ENCODE results near the gene KANSL3. TPM values are rescaled to one million over a fixed set of nuclear protein-coding genes. Genes with fewer than 3 reads are reported as not detected.

The KANSL3 gene
- total RNA-seq, 6 experiments from 2014 or later: 17.3 to 29.3 (median 21.6) TPM

DNA sequence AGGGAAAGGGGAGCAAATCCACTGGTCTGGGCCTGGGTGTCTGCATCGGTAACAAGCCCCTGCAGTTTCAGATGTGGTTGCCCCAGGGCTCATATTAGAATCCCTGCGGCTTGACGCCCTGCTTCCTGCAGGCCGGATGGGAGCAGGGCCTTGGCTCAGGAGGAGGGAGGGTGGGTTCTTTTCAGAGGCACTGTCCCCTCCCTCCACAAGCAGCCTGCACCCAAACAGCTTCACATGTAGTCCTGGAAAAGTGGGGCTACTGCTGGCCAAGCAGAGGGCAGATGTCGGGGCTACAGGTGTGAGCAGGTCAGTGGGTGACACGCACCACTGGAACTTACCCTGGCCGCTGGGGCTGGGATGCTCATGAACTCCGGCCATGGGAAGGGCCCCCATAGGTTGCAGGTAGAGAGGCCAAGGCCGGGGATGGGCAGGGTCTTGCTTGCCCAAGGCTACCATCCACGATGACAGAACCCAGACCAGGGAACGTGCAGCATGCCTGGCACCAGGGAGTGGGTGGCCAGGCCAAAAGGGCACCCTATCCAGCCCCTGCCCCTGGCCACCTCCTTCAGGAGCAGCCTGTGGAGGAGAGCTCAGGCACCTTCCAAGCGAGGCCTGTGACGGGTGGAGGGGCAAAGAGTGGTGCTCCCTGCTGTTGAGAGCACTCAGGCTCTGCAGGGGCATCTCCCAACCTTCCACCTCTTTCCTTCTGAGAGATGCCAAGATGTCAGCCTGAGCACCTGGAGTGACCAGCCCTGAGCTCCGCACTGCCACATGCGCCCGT lies 84.7 kb downstream of the KANSL3 start:
- WGBS (ENCODE audit: insufficient coverage, low coverage, low lambda C conversion rate, missing lambda C conversion rate): 81% methylated on average over 3 of the region's 16 CpGs
- Histone ChIP-seq H3K9me3 (no peaks in the 10 kb centered on the region), H3K27ac (no peak overlapping the region), H3K36me3 (peaks cover 0 to 3% (median 1%) of the 10 kb centered on the region in 4 donors), H3K4me1 (peaks cover 0 to 24% (median 4%) of the 10 kb centered on the region in 4 donors), H3K4me3 (no peak overlapping the region), H3K27me3 (no peaks in the 10 kb centered on the region)
- TF ChIP-seq, protein P1, sequence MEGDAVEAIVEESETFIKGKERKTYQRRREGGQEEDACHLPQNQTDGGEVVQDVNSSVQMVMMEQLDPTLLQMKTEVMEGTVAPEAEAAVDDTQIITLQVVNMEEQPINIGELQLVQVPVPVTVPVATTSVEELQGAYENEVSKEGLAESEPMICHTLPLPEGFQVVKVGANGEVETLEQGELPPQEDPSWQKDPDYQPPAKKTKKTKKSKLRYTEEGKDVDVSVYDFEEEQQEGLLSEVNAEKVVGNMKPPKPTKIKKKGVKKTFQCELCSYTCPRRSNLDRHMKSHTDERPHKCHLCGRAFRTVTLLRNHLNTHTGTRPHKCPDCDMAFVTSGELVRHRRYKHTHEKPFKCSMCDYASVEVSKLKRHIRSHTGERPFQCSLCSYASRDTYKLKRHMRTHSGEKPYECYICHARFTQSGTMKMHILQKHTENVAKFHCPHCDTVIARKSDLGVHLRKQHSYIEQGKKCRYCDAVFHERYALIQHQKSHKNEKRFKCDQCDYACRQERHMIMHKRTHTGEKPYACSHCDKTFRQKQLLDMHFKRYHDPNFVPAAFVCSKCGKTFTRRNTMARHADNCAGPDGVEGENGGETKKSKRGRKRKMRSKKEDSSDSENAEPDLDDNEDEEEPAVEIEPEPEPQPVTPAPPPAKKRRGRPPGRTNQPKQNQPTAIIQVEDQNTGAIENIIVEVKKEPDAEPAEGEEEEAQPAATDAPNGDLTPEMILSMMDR (IDR thresholded peaks at IDR 0.05): no peak
- TF ChIP-seq POLR2A (IDR thresholded peaks at IDR 0.05): no peak
- intact Hi-C loops (cut with DNase I): no loop called here
- DNase-seq (no peak), ATAC-seq (no peak)

DNA sequence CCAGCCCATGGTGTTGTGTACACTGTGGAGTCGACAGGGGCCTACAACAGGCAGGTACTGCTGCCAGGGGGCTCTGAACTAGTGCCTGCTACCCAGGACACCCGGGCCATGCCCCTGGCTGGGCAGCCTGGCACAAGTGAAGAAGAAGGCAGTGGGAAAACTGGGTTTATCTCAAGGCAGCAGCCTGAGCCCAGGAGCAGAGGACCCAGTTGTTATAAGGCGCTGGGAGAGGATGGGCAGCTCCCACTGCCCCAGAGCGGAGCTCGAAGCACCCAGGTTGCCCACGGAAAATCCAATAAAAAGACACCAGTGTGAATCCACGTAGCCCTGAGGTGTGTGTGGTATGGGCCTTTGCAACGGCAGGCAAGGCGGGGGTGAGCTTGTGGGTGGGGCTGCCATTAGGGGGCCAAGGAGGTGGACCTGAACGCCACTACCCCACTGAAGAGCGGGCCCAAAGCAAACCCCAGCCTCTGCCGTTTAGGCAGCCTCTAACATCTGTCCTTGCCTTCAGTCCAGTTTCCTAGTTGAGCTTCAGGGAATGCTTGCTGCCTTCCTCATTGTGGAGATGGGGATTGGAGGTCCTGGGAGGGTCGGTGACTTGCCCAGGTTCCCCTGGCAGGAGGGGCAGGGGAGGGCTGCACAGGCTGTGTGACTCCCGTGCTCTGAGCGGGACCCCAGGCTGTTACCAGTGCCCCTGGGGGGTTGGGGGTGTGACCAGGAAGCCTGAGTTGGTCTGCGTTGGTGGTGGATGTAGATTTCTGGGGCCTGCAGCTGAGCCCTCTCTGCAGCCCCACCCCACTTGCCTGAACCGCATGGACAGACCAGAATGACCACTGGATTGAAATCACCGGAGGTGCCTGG lies 85.6 kb downstream of the KANSL3 start:
- WGBS (ENCODE audit: insufficient coverage, low coverage, low lambda C conversion rate, missing lambda C conversion rate): 88% methylated on average over 5 of the region's 18 CpGs
- Histone ChIP-seq H3K9me3 (no peaks in the 10 kb centered on the region), H3K36me3 (peaks cover 0 to 3% (median 1%) of the 10 kb centered on the region in 4 donors), H3K27ac (no peak overlapping the region), H3K4me1 (peaks cover 0 to 24% (median 4%) of the 10 kb centered on the region in 4 donors), H3K4me3 (no peak overlapping the region), H3K27me3 (no peaks in the 10 kb centered on the region)
- intact Hi-C loops (cut with DNase I): no loop called here
- TF ChIP-seq POLR2A (IDR thresholded peaks at IDR 0.05): no peak
- TF ChIP-seq, protein P1 (IDR thresholded peaks at IDR 0.05): no peak
- no peak for ATAC-seq
- no peak for DNase-seq

DNA sequence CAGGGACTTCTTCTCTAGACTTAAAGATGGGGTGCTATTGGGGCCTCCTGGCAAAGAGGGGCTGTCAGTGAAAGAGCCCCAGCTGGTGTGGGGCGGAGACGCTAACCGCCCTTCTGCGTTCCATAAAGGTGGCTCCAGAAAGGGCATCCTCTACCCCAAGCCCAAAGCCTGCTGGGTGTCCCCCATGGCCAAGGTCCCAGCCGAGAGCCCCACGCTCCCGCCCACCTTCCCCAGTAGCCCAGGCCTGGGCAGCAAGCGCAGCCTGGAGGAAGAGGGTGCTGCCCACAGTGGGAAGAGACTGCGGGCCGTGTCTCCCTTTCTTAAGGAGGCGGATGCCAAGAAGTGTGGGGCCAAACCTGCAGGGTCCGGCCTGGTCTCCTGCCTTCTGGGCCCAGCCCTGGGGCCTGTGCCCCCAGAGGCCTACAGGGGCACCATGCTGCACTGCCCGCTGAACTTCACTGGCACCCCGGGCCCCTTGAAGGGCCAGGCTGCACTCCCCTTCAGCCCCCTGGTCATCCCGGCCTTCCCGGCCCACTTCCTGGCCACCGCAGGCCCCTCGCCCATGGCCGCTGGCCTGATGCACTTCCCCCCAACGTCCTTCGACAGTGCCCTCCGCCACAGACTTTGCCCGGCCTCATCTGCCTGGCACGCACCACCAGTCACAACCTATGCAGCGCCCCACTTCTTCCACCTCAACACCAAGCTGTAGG lies 86.4 kb downstream of the KANSL3 start:
- Histone ChIP-seq H3K27me3 (no peaks in the 10 kb centered on the region), H3K27ac (peak overlapping the region in 1 of 3 donors; percentile 86), H3K36me3 (peaks cover 0 to 3% (median 1%) of the 10 kb centered on the region in 4 donors), H3K4me3 (peak overlapping the region in 2 of 3 donors; percentile 65 to 76), H3K4me1 (peaks cover 0 to 24% (median 4%) of the 10 kb centered on the region in 4 donors), H3K9me3 (no peaks in the 10 kb centered on the region)
- no peak for TF ChIP-seq POLR2A (IDR thresholded peaks at IDR 0.05)
- TF ChIP-seq, protein P1 (IDR thresholded peaks at IDR 0.05): no peak
- intact Hi-C loops (cut with DNase I): no loop called here
- no CpG with 5 or more reads among the region's 25 CpGs for WGBS (ENCODE audit: insufficient coverage, low coverage, low lambda C conversion rate, missing lambda C conversion rate)
- DNase-seq (no peak), ATAC-seq (no peak)
